WTC11 (cell line): ENCODE data around the gene SMARCB1. TPM values are rescaled to one million over a fixed set of nuclear protein-coding genes. Genes with fewer than 3 reads are reported as not detected.

ENCODE experiments used
- ATAC-seq: fragments of 200-7000 bp; cut with Tn5 transposase; 2 replicates; pipeline ENCODE4 v1.10.0; 2021; ENCODE audit warnings: mild to moderate bottlenecking, moderate library complexity
- CTCF ChIA-PET: fragments of 300-600 bp; sonication (Branson Sonifier 250); formaldehyde crosslinking; loops from one replicate; lab custom pipeline; 2021; ENCODE audit warnings: antibody characterized with exemption; lab: Charles Lee
- POLR2A ChIA-PET: fragments of 350-600 bp; sonication (Branson Sonifier 250); formaldehyde crosslinking; loops from one replicate; lab custom pipeline; 2021; ENCODE audit warnings: antibody characterized with exemption; lab: Charles Lee
- DNase-seq: peaks from one replicate; pipeline ENCODE4 v3.0.0; 2021; ENCODE audit warnings: low spot score
- H3K27ac Mint-ChIP-seq: 2 replicates; pipeline ENCODE4 v1.8.0; 2021; ENCODE audit warnings: mixed read lengths
- H3K27me3 Mint-ChIP-seq: 2 replicates; pipeline ENCODE4 v1.8.0; 2021; ENCODE audit warnings: low read depth, mild to moderate bottlenecking, moderate library complexity, mixed read lengths
- H3K36me3 Mint-ChIP-seq: 2 replicates; pipeline ENCODE4 v1.8.0; 2021; ENCODE audit warnings: mixed read lengths
- H3K4me1 Mint-ChIP-seq: 2 replicates; pipeline ENCODE4 v1.8.0; 2022; ENCODE audit warnings: mixed read lengths
- H3K4me3 Mint-ChIP-seq: 2 replicates; pipeline ENCODE4 v1.8.0; 2021; ENCODE audit warnings: mild to moderate bottlenecking, moderate library complexity, mixed read lengths
- H3K9me3 Mint-ChIP-seq: 2 replicates; pipeline ENCODE4 v1.8.0; 2021; ENCODE audit warnings: mixed read lengths
- CBFB ChIP-seq: sonication (generic); formaldehyde crosslinking; IDR thresholded peaks from 2 replicates; pipeline ENCODE4 v1.8.1; 2022; ENCODE audit warnings: mild to moderate bottlenecking, low read depth, missing genetic modification reagents
- ESRRA ChIP-seq: sonication (generic); formaldehyde crosslinking; IDR thresholded peaks from 2 replicates; pipeline ENCODE4 v1.8.1; 2022; ENCODE audit warnings: mild to moderate bottlenecking, missing genetic modification reagents, borderline replicate concordance
- FOXJ3 ChIP-seq: sonication (generic); formaldehyde crosslinking; IDR thresholded peaks from 2 replicates; pipeline ENCODE4 v1.9.0; 2021; ENCODE audit warnings: missing genetic modification reagents, mild to moderate bottlenecking, borderline replicate concordance
- FOXP4 ChIP-seq: sonication (generic); formaldehyde crosslinking; IDR thresholded peaks from 2 replicates; pipeline ENCODE4 v1.8.0; 2022; ENCODE audit warnings: mild to moderate bottlenecking, missing genetic modification reagents
- GTF2I ChIP-seq: fragments of 250-450 bp; sonication (Bioruptor Pico); conservative IDR thresholded peaks from 2 replicates; pipeline ENCODE4 v1.4.0; 2021; ENCODE audit warnings: mild to moderate bottlenecking
- JAZF1 ChIP-seq: fragments of 250-450 bp; sonication (Bioruptor Pico); IDR thresholded peaks from 2 replicates; pipeline ENCODE4 v1.9.0; 2021; ENCODE audit warnings: moderate library complexity, mild to moderate bottlenecking, inconsistent platforms
- NFYB ChIP-seq: sonication (generic); formaldehyde crosslinking; conservative IDR thresholded peaks from 2 replicates; pipeline ENCODE4 v1.8.0; 2022; ENCODE audit warnings: low read depth, missing genetic modification reagents
- RELA ChIP-seq: sonication (generic); formaldehyde crosslinking; IDR thresholded peaks from 2 replicates; pipeline ENCODE4 v1.8.1; 2022; ENCODE audit warnings: missing genetic modification reagents, mild to moderate bottlenecking, borderline replicate concordance
- RORB ChIP-seq: fragments of 250-450 bp; sonication (Bioruptor Pico); IDR thresholded peaks from 2 replicates; pipeline ENCODE4 v1.9.0; 2021; ENCODE audit warnings: mild to moderate bottlenecking
- SMAD4 ChIP-seq: sonication (generic); formaldehyde crosslinking; IDR thresholded peaks from 2 replicates; pipeline ENCODE4 v1.8.0; 2022; ENCODE audit warnings: mild to moderate bottlenecking, missing genetic modification reagents
- SOX15 ChIP-seq: fragments of 250-450 bp; sonication (Bioruptor Pico); IDR thresholded peaks from 2 replicates; pipeline ENCODE4 v1.9.0; 2021; ENCODE audit warnings: mild to moderate bottlenecking
- SP1 ChIP-seq: sonication (generic); formaldehyde crosslinking; conservative IDR thresholded peaks from 2 replicates; pipeline ENCODE4 v1.8.1; 2022; ENCODE audit warnings: missing genetic modification reagents
- ZBTB21 ChIP-seq: sonication (generic); formaldehyde crosslinking; IDR thresholded peaks from 2 replicates; pipeline ENCODE4 v1.8.1; 2023; ENCODE audit warnings: mild to moderate bottlenecking, missing genetic modification reagents, borderline replicate concordance
- ZNF219 ChIP-seq: sonication (generic); formaldehyde crosslinking; IDR thresholded peaks from 2 replicates; pipeline ENCODE4 v1.8.0; 2023; ENCODE audit warnings: missing genetic modification reagents, mild to moderate bottlenecking, borderline replicate concordance
- ZNF396 ChIP-seq: fragments of 250-450 bp; sonication (Bioruptor Pico); IDR thresholded peaks from 2 replicates; pipeline ENCODE4 v1.8.0; 2021; ENCODE audit warnings: mild to moderate bottlenecking, moderate library complexity, borderline replicate concordance
- ZNF532 ChIP-seq: fragments of 250-450 bp; sonication (Bioruptor Pico); IDR thresholded peaks from 2 replicates; pipeline ENCODE4 v1.9.0; 2021; ENCODE audit warnings: mild to moderate bottlenecking, borderline replicate concordance
- total RNA-seq: library from RNA; stranded (reverse); gene quantifications from 3 replicates; pipeline ENCODE4 v1.2.3, GENCODE V29; 2021
- TF ChIP-seq, protein P1 (sequence below): sonication (generic); formaldehyde crosslinking; IDR thresholded peaks from 2 replicates; pipeline ENCODE4 v1.8.0; 2023; ENCODE audit warnings: missing genetic modification reagents, mild to moderate bottlenecking, borderline replicate concordance
- TF ChIP-seq, protein P2 (sequence below): sonication (generic); formaldehyde crosslinking; IDR thresholded peaks from 2 replicates; pipeline ENCODE4 v1.8.1; 2023; ENCODE audit warnings: mild to moderate bottlenecking, missing genetic modification reagents

The SMARCB1 gene
- total RNA-seq, 1 experiment from 2014 or later = 135 TPM

- no peak for ATAC-seq
- DNase-seq = no peak
- H3K4me1 Mint-ChIP-seq = no peaks in the 10 kb centered on the region; the same call in 1 of the 2 replicates
- ChIA-PET POLR2A (interaction anchor here (0.9 kb wide), 1 partner anchor 42 kb away, joined by 4 read pairs; no protein-coding TSS in a partner anchor), CTCF (interaction anchor here (0.8 kb wide), 1 partner anchor 16 kb away, joined by 3 read pairs; no protein-coding TSS in a partner anchor)
- H3K4me3 Mint-ChIP-seq = no peak overlapping the region
- H3K9me3 Mint-ChIP-seq = no peaks in the 10 kb centered on the region
- peaks cover 22% of the 10 kb centered on the region for H3K36me3 Mint-ChIP-seq
- no peak overlapping the region for H3K27ac Mint-ChIP-seq
- H3K27me3 Mint-ChIP-seq = no peaks in the 10 kb centered on the region
- TF ChIP-seq ZNF396 (no peak), JAZF1 (CRISPR knock-in tag) (no peak), ZNF219 (no peak), NFYB (CRISPR knock-in tag) (no peak), ZNF532 (CRISPR knock-in tag) (no peak), RELA (CRISPR knock-in tag) (no peak), FOXJ3 (CRISPR knock-in tag) (no peak), GTF2I (CRISPR knock-in tag) (no peak), FOXP4 (no peak)
- TF ChIP-seq, protein P1, sequence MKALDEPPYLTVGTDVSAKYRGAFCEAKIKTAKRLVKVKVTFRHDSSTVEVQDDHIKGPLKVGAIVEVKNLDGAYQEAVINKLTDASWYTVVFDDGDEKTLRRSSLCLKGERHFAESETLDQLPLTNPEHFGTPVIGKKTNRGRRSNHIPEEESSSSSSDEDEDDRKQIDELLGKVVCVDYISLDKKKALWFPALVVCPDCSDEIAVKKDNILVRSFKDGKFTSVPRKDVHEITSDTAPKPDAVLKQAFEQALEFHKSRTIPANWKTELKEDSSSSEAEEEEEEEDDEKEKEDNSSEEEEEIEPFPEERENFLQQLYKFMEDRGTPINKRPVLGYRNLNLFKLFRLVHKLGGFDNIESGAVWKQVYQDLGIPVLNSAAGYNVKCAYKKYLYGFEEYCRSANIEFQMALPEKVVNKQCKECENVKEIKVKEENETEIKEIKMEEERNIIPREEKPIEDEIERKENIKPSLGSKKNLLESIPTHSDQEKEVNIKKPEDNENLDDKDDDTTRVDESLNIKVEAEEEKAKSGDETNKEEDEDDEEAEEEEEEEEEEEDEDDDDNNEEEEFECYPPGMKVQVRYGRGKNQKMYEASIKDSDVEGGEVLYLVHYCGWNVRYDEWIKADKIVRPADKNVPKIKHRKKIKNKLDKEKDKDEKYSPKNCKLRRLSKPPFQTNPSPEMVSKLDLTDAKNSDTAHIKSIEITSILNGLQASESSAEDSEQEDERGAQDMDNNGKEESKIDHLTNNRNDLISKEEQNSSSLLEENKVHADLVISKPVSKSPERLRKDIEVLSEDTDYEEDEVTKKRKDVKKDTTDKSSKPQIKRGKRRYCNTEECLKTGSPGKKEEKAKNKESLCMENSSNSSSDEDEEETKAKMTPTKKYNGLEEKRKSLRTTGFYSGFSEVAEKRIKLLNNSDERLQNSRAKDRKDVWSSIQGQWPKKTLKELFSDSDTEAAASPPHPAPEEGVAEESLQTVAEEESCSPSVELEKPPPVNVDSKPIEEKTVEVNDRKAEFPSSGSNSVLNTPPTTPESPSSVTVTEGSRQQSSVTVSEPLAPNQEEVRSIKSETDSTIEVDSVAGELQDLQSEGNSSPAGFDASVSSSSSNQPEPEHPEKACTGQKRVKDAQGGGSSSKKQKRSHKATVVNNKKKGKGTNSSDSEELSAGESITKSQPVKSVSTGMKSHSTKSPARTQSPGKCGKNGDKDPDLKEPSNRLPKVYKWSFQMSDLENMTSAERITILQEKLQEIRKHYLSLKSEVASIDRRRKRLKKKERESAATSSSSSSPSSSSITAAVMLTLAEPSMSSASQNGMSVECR (CRISPR knock-in tag) = no peak
- TF ChIP-seq, protein P2, sequence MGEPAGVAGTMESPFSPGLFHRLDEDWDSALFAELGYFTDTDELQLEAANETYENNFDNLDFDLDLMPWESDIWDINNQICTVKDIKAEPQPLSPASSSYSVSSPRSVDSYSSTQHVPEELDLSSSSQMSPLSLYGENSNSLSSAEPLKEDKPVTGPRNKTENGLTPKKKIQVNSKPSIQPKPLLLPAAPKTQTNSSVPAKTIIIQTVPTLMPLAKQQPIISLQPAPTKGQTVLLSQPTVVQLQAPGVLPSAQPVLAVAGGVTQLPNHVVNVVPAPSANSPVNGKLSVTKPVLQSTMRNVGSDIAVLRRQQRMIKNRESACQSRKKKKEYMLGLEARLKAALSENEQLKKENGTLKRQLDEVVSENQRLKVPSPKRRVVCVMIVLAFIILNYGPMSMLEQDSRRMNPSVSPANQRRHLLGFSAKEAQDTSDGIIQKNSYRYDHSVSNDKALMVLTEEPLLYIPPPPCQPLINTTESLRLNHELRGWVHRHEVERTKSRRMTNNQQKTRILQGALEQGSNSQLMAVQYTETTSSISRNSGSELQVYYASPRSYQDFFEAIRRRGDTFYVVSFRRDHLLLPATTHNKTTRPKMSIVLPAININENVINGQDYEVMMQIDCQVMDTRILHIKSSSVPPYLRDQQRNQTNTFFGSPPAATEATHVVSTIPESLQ = no peak
Measured at GRCh38 chr22:23877566-23877965, 90.8 kb downstream of the SMARCB1 start.

DNA sequence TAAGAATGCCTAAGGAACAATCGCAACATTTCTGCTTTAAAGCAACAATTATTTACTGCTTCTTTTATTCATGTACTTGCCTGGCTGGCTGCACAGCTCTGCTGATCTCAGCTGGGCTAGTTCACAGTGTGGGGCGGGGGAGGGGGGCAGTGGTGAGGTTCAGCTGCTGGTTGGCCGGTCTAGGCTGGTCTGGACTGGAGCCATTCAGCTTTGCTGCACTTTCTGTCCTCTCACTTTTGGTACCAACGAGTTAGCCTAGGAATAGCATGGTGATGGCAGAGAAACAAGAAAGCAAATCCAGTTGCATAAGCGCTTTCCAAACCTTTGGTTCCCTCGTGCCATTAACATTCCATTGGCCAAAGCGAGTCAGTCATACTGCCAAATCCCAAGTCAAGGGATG, 91.5 kb downstream of the SMARCB1 start:
- Mint-ChIP-seq H3K27ac (no peak overlapping the region), H3K4me3 (no peak overlapping the region), H3K9me3 (no peaks in the 10 kb centered on the region), H3K4me1 (no peaks in the 10 kb centered on the region; the same call in 1 of the 2 replicates), H3K36me3 (peaks cover 20% of the 10 kb centered on the region; the same call in 1 of the 2 replicates), H3K27me3 (no peaks in the 10 kb centered on the region)
- ChIA-PET POLR2A (interaction anchor here (0.9 kb wide), 1 partner anchor 41 kb away, joined by 4 read pairs; no protein-coding TSS in a partner anchor), CTCF (interaction anchor here (0.8 to 0.9 kb wide), 2 partner anchors 16 to 21 kb away, joined by 3 read pairs; partner anchors contain the start of gene SLC2A11)
- DNase-seq = no peak
- ATAC-seq = no peak
- TF ChIP-seq, protein P1 (CRISPR knock-in tag) = no peak
- TF ChIP-seq SOX15 (CRISPR knock-in tag) = no peak
- TF ChIP-seq SP1 = no peak
- TF ChIP-seq ESRRA (CRISPR knock-in tag) = no peak
- TF ChIP-seq GTF2I (CRISPR knock-in tag) = no peak
- no peak for TF ChIP-seq SMAD4 (CRISPR knock-in tag)
- no peak for TF ChIP-seq RORB (CRISPR knock-in tag)
- TF ChIP-seq ZBTB21 (CRISPR knock-in tag) = no peak
- no peak for TF ChIP-seq ZNF219
- TF ChIP-seq CBFB (CRISPR knock-in tag) = no peak
